Trophoblast cell (in vitro differentiated cells and primary cell): ENCODE data around the gene MEIOB.
A peak's percentile ranks its signal among the peaks of the same experiment; 100 is the strongest.

Experiments
- DNase-seq, 2 donors: peaks; one replicate each; pipeline ENCODE4 v3.0.0-alpha.2; 2016
- H2AFZ ChIP-seq: 2 replicates; pipeline ENCODE4 v1.6.1; 2013; ENCODE audit warnings: low read length, moderate library complexity, mild to moderate bottlenecking; ENCODE audit not compliant: insufficient read depth, poor library complexity
- H2AK5ac ChIP-seq: 2 replicates; pipeline ENCODE4 v1.6.1; 2013; ENCODE audit warnings: mild to moderate bottlenecking, low read length
- H2BK120ac ChIP-seq: 2 replicates; pipeline ENCODE4 v1.6.1; 2013; ENCODE audit warnings: low read length, mild to moderate bottlenecking, moderate library complexity; ENCODE audit not compliant: insufficient read depth, poor library complexity
- H2BK12ac ChIP-seq: 2 replicates; pipeline ENCODE4 v1.6.1; 2013; ENCODE audit warnings: mild to moderate bottlenecking, low read length, moderate library complexity
- H2BK5ac ChIP-seq: 2 replicates; pipeline ENCODE4 v1.6.1; 2013; ENCODE audit warnings: low read length, low read depth, moderate library complexity, mild to moderate bottlenecking; ENCODE audit not compliant: poor library complexity
- H3K14ac ChIP-seq: 2 replicates; pipeline ENCODE4 v1.6.1; 2013; ENCODE audit warnings: mild to moderate bottlenecking, low read length
- H3K18ac ChIP-seq: 2 replicates; pipeline ENCODE4 v1.6.1; 2013; ENCODE audit warnings: mild to moderate bottlenecking, low read length
- H3K23ac ChIP-seq: 2 replicates; pipeline ENCODE4 v1.6.1; 2013; ENCODE audit warnings: low read length
- H3K27ac ChIP-seq: 2 replicates; pipeline ENCODE4 v1.5.1; 2013; ENCODE audit warnings: low read depth, mild to moderate bottlenecking, inconsistent platforms, low read length, moderate library complexity
- H3K27me3 ChIP-seq: 2 replicates; pipeline ENCODE4 v1.6.1; 2013; ENCODE audit warnings: inconsistent platforms, mild to moderate bottlenecking, low read length, moderate library complexity; ENCODE audit not compliant: insufficient read depth
- H3K36me3 ChIP-seq, 2 experiments: 1 replicate in 1 of 2; 2 replicates in 1 of 2; pipeline ENCODE4 v1.6.1; 2013; ENCODE audit warnings: low read length in 2 of 2, mild to moderate bottlenecking in 2 of 2, moderate library complexity in 1 of 2; ENCODE audit not compliant: insufficient read depth in 2 of 2, control insufficient read depth in 1 of 2
- H3K4ac ChIP-seq: 2 replicates; pipeline ENCODE4 v1.6.1; 2013; ENCODE audit warnings: low read depth, mild to moderate bottlenecking, low read length, moderate library complexity
- H3K4me1 ChIP-seq, 2 experiments: 1 replicate in 1 of 2; 2 replicates in 1 of 2; pipeline ENCODE4 v1.6.1; 2013; ENCODE audit warnings: low read length in 2 of 2, mild to moderate bottlenecking in 2 of 2, moderate library complexity in 1 of 2; ENCODE audit not compliant: insufficient read depth in 2 of 2, control insufficient read depth in 1 of 2
- H3K4me2 ChIP-seq: 2 replicates; pipeline ENCODE4 v1.6.1; 2013; ENCODE audit warnings: inconsistent platforms, mild to moderate bottlenecking, low read length, moderate library complexity
- H3K4me3 ChIP-seq: 2 replicates; pipeline ENCODE4 v1.5.1; 2013; ENCODE audit warnings: mild to moderate bottlenecking, low read depth, low read length, inconsistent platforms
- H3K79me1 ChIP-seq: one replicate; pipeline ENCODE4 v1.6.1; 2013; ENCODE audit warnings: low read length
- H3K79me2 ChIP-seq: 2 replicates; pipeline ENCODE4 v1.6.1; 2013; ENCODE audit warnings: low read length, mild to moderate bottlenecking; ENCODE audit not compliant: control insufficient read depth, insufficient read depth, poor library complexity
- H3K9ac ChIP-seq: 2 replicates; pipeline ENCODE4 v1.6.1; 2013; ENCODE audit warnings: mild to moderate bottlenecking, low read length
- H3K9me3 ChIP-seq: 2 replicates; pipeline ENCODE4 v1.6.1; 2013; ENCODE audit warnings: low read depth, mild to moderate bottlenecking, control low read depth, inconsistent platforms, low read length; ENCODE audit not compliant: insufficient read depth
- H4K12ac ChIP-seq: 2 replicates; pipeline ENCODE4 v1.6.1; 2013; ENCODE audit warnings: low read depth, mild to moderate bottlenecking, low read length, moderate library complexity
- H4K8ac ChIP-seq: 2 replicates; pipeline ENCODE4 v1.6.1; 2013; ENCODE audit warnings: low read depth, mild to moderate bottlenecking, low read length, moderate library complexity
- H4K91ac ChIP-seq: one replicate; pipeline ENCODE4 v1.6.1; 2013; ENCODE audit warnings: low read depth, mild to moderate bottlenecking, low read length, moderate library complexity
- WGBS: extraction: QIAGEN DNeasy Blood & Tissue Kit; methylation state at CpG from one replicate; pipeline ENCODE4 v1.1.7; 2013; ENCODE audit warnings: missing lambda C conversion rate; ENCODE audit not compliant: insufficient read length, insufficient coverage; ENCODE audit errors: extremely low coverage; 5-methylcytosine and 5-hydroxymethylcytosine counted together

The MEIOB gene

GRCh38 chr16:1903845-1904840 is 32.2 kb upstream of the MEIOB start:
- Histone ChIP-seq H3K27ac (no peak overlapping the region), H4K12ac (no peak overlapping the region), H3K9me3 (no peaks in the 10 kb centered on the region), H3K4me2 (no peak overlapping the region), H3K14ac (no peak overlapping the region), H3K4me3 (no peak overlapping the region), H3K79me1 (no peaks in the 10 kb centered on the region), H3K4me1 (no peaks in the 10 kb centered on the region), H2BK12ac (no peak overlapping the region), H3K9ac (no peak overlapping the region), H2BK5ac (no peak overlapping the region), H2BK120ac (no peak overlapping the region), H3K27me3 (no peaks in the 10 kb centered on the region), H3K36me3 (no peaks in the 10 kb centered on the region), H2AK5ac (no peak overlapping the region), H3K18ac (no peak overlapping the region), H4K8ac (no peak overlapping the region), H2AFZ (no peak overlapping the region), H3K4ac (no peak overlapping the region), H3K23ac (no peak overlapping the region), H3K79me2 (no peaks in the 10 kb centered on the region), H4K91ac (no peak overlapping the region)
- no CpG with 5 or more reads among the region's 22 CpGs for WGBS
- DNase-seq: no peak

GRCh38 chr16:1903220-1903574 is 31.2 kb upstream of the MEIOB start:
- Histone ChIP-seq H4K8ac (no peak overlapping the region), H3K4me2 (no peak overlapping the region), H4K12ac (no peak overlapping the region), H3K4ac (no peak overlapping the region), H3K79me1 (no peaks in the 10 kb centered on the region), H3K36me3 (no peaks in the 10 kb centered on the region), H3K9ac (no peak overlapping the region), H3K23ac (no peak overlapping the region), H3K18ac (no peak overlapping the region), H3K14ac (no peak overlapping the region), H2AK5ac (no peak overlapping the region), H3K4me1 (no peaks in the 10 kb centered on the region), H3K79me2 (no peaks in the 10 kb centered on the region), H3K27me3 (no peaks in the 10 kb centered on the region), H3K27ac (no peak overlapping the region), H2BK120ac (no peak overlapping the region), H2BK12ac (no peak overlapping the region), H2AFZ (no peak overlapping the region), H3K9me3 (no peaks in the 10 kb centered on the region), H3K4me3 (no peak overlapping the region), H2BK5ac (no peak overlapping the region), H4K91ac (no peak overlapping the region)
- DNase-seq: no peak
- no CpG with 5 or more reads among the region's 13 CpGs for WGBS

DNA sequence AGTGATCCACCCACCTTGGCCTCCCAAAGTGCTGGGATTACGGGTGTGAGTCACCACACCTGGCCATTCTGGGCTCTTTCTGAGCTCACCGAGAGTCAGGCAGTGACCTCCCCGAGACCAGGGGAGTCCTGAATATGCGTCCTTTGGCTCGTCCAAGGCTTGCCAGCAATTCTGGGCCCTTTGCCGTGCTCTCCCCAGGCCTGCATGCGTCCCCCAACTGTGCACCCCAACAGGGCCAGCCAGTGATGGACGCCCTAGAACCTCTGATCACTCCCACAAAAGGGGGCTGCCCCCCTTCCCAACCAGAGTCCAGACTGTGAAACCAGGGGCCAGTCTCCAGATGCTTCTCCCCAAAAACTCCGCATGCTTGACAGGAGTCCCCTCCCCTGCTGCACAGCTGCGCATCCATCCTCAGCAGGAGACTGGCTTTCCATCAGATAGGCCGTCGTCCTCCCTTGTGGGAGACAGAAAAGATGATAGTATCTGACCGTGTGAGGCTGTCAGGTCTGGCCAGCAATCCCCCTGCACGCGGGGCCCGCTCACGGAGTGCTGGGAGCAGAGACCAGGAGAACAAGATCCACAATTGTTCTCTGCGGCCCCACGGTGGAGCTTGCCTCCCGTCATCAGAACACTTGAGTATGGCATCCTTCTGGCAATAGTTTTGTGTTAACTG is 30.7 kb upstream of the MEIOB start:
- peak in 1 of 2 donors; percentile 34 for DNase-seq
- no peak overlapping the region for H3K4me3 ChIP-seq
- no peak overlapping the region for H3K4me2 ChIP-seq
- H3K14ac ChIP-seq: no peak overlapping the region
- H3K9ac ChIP-seq: no peak overlapping the region
- no peak overlapping the region for H2AK5ac ChIP-seq
- H3K79me2 ChIP-seq: no peaks in the 10 kb centered on the region
- H4K91ac ChIP-seq: no peak overlapping the region
- H4K12ac ChIP-seq: no peak overlapping the region
- no peaks in the 10 kb centered on the region for H3K36me3 ChIP-seq
- no peak overlapping the region for H2BK12ac ChIP-seq
- no peak overlapping the region for H2AFZ ChIP-seq
- H3K4ac ChIP-seq: no peak overlapping the region
- H3K23ac ChIP-seq: no peak overlapping the region
- whole genome bisulfite sequencing: no CpG with 5 or more reads among the region's 20 CpGs
- no peaks in the 10 kb centered on the region for H3K79me1 ChIP-seq
- H4K8ac ChIP-seq: no peak overlapping the region
- H3K27me3 ChIP-seq: no peaks in the 10 kb centered on the region
- H3K4me1 ChIP-seq: no peaks in the 10 kb centered on the region
- no peak overlapping the region for H3K27ac ChIP-seq
- no peak overlapping the region for H3K18ac ChIP-seq
- H2BK120ac ChIP-seq: no peak overlapping the region
- H3K9me3 ChIP-seq: no peaks in the 10 kb centered on the region
- no peak overlapping the region for H2BK5ac ChIP-seq

DNA sequence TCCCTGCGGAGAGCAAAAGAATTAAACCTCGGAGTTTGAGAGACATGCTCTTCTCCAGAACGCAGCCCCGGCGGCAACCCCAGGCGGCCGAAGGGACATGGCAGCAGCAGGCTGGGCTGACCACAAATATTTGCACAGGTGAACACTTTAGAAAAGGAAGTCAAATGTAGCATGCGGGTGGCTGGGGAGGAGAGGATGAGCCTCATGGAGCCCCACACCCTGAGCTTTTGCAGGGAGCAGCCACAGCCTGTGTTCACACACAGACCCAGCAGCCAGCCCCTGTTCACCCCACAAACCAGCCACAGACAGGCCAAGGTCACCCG is 28.4 kb upstream of the MEIOB start:
- Histone ChIP-seq H4K91ac (no peak overlapping the region), H2BK12ac (no peak overlapping the region), H3K14ac (no peak overlapping the region), H4K12ac (no peak overlapping the region), H3K27me3 (no peaks in the 10 kb centered on the region), H3K9ac (no peak overlapping the region), H3K4me3 (no peak overlapping the region), H3K23ac (no peak overlapping the region), H3K79me2 (no peaks in the 10 kb centered on the region), H2AFZ (no peak overlapping the region), H3K9me3 (no peaks in the 10 kb centered on the region), H2BK5ac (no peak overlapping the region), H3K18ac (no peak overlapping the region), H3K79me1 (no peaks in the 10 kb centered on the region), H2BK120ac (no peak overlapping the region), H3K36me3 (no peaks in the 10 kb centered on the region), H3K27ac (no peak overlapping the region), H3K4ac (no peak overlapping the region), H2AK5ac (no peak overlapping the region), H4K8ac (no peak overlapping the region), H3K4me1 (no peaks in the 10 kb centered on the region), H3K4me2 (no peak overlapping the region)
- DNase-seq: peak; percentile 77
- no CpG with 5 or more reads among the region's 9 CpGs for WGBS
